ENCODE data around the gene KRT80. TPM values are rescaled to one million over a fixed set of nuclear protein-coding genes. Genes with fewer than 3 reads are reported as not detected.
A peak's percentile ranks its signal among the peaks of the same experiment; 100 is the strongest.

KRT80 gene
- total and polyA plus RNA-seq, 7 donors: 0.11 to 14.0 (median 0.44) TPM

DNA sequence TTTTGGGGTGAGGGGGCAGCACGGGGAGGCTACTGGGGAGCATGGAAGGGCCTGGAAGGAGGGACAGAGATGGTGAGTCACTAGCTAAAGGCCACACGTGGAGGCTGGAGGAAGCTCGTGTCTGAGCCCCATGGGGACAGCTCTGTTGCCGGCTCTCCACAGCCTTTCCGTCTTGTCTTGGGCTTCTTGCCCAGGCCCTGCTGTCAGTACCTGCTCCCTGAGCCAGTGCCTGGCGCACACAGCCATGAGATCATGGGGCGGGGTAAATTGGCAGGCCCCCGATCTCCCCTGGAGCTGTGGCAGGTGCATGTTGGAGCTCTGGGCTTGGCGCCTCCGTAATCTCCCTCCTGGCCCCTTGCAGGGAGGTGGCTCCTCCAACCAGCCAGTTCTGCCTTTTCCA is 16.1 kb upstream of the KRT80 start:
- Histone ChIP-seq H3K36me3 (ENCODE audit: insufficient read depth in 1 of 2, low read depth in 1 of 2) (no peaks in the 10 kb centered on the region), H3K27ac (peak overlapping the region; percentile 27), H3K27me3 (ENCODE audit: insufficient read depth in 3 of 3, low read length in 2 of 3) (peaks cover 0 to 4% (median 0%) of the 10 kb centered on the region in 3 donors), H3K4me3 (no peak overlapping the region), H3K9me3 (no peaks in the 10 kb centered on the region), H3K4me1 (peaks cover 5% of the 10 kb centered on the region)
- intact Hi-C loops (cut with DNase I): no loop called here
- peak; percentile 84 to 85 for DNase-seq
- TF ChIP-seq, protein P1, sequence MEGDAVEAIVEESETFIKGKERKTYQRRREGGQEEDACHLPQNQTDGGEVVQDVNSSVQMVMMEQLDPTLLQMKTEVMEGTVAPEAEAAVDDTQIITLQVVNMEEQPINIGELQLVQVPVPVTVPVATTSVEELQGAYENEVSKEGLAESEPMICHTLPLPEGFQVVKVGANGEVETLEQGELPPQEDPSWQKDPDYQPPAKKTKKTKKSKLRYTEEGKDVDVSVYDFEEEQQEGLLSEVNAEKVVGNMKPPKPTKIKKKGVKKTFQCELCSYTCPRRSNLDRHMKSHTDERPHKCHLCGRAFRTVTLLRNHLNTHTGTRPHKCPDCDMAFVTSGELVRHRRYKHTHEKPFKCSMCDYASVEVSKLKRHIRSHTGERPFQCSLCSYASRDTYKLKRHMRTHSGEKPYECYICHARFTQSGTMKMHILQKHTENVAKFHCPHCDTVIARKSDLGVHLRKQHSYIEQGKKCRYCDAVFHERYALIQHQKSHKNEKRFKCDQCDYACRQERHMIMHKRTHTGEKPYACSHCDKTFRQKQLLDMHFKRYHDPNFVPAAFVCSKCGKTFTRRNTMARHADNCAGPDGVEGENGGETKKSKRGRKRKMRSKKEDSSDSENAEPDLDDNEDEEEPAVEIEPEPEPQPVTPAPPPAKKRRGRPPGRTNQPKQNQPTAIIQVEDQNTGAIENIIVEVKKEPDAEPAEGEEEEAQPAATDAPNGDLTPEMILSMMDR (IDR thresholded peaks at IDR 0.05): no peak
- WGBS, 3 donors: 9 to 10% (median 9%) methylated on average over 10 of the region's 10 CpGs
- peak; percentile 87 to 95 (median 90) for ATAC-seq

DNA sequence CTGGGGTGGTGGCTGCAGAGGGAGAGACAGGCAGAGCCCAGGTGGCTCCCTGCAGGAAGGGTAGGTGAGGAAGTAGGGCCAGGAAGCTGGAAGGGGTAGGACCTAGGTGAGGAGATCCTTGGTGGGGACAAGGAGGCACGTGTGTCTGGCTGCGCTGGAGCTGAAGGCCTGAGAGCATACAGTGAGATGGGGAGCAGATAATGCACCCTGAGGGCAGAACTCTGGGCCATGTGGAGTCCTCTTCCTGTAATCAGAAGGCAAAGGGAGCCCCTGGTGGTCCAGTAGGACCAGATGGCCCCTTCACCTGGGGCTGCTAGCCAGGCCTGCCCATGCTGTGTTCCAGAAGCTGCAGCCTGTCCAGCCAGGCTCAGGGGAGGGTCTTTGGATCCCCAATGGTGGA is 15.3 kb upstream of the KRT80 start:
- ATAC-seq: peak in 1 of 4 donors; percentile 4
- Histone ChIP-seq H3K9me3 (no peaks in the 10 kb centered on the region), H3K27ac (no peak overlapping the region), H3K4me3 (no peak overlapping the region), H3K27me3 (ENCODE audit: insufficient read depth in 3 of 3, low read length in 2 of 3) (peaks cover 0 to 4% (median 1%) of the 10 kb centered on the region in 3 donors), H3K36me3 (ENCODE audit: insufficient read depth in 1 of 2, low read depth in 1 of 2) (no peaks in the 10 kb centered on the region), H3K4me1 (peaks cover 5% of the 10 kb centered on the region)
- no peak for DNase-seq
- intact Hi-C loops (cut with DNase I): no loop called here
- WGBS, 3 donors: 98 to 100% (median 100%) methylated on average over 2 of the region's 2 CpGs
- TF ChIP-seq, protein P1 (IDR thresholded peaks at IDR 0.05): no peak

DNA sequence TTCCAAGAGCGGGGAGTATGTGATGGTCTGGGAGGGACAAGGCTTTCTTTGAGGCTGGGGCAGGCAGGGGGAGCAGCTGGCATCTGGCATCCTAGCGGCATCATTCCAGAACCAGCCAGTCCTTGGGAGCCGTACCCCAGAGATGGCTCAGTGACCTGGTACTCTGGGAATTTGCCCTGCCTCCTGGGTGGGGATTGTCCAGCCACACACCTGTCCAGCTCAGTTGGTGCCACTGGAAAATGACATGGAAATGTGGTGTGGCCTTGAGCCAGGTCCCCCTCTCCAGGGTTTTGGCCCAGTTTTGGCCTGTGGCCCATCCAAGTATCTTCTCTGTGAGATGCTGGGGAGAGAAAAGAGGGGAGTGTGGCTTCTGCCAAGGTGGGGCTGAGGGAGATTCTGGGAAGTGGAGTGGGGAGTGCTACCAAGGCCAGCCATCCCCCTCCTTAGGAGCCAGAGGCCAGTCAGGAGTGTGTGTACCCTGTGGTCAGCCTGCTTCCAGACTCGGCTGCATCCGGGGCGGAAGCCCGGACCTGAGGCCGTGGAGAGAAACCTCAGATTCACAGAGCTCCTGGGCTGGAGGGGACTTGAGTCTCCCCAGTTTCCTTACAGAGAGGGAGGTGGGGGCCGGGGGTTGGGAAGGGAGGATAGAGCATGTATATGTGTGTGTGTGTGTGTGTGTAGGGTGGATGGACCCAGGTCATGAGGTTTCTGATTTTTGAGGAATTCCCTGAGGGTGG is 14.7 kb upstream of the KRT80 start:
- H3K27ac ChIP-seq: no peak overlapping the region
- H3K9me3 ChIP-seq: no peaks in the 10 kb centered on the region
- peaks cover 5% of the 10 kb centered on the region for H3K4me1 ChIP-seq
- TF ChIP-seq, protein P1 (IDR thresholded peaks at IDR 0.05): no peak
- intact Hi-C loops (cut with DNase I): no loop called here
- no peaks in the 10 kb centered on the region for H3K36me3 ChIP-seq (ENCODE audit: insufficient read depth in 1 of 2, low read depth in 1 of 2)
- DNase-seq: no peak
- ATAC-seq: no peak
- no peak overlapping the region for H3K4me3 ChIP-seq
- peaks cover 0 to 8% (median 1%) of the 10 kb centered on the region in 3 donors for H3K27me3 ChIP-seq (ENCODE audit: insufficient read depth in 3 of 3, low read length in 2 of 3)
- WGBS, 3 donors: 79 to 91% (median 87%) methylated on average over 9 of the region's 9 CpGs

DNA sequence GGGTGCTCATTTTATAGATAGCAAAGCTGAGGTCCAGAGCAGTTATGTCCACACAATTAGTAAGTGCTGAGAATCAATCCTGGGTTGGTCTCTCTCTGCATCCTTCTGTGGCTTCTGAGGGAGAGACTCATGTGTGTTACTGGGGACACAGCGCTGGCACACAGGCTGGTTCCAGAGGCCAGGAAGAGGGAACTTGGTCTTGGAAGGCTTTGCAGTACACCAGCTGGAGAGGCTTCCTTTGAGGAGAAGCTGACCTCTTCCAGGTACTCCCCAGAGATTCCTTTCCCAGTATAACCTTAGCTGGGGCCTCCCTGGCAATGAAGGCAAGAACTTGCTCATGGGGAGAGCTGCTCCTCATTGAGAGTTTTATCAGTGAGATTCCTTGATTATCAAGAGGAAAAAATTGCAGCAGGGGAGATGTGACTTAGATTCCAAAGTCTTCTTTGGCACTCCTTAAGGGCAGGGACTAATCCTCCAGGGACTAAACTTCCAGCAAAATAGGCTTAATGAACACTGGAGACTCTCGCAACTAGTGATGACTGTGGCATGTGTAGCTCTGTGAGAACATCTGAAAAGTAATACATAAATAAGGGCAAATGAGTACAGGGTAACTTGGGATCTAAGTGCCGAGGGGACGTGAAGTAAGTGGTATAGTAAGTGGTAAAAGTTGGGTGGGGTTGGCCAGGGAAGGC is 13.9 kb upstream of the KRT80 start:
- Histone ChIP-seq H3K9me3 (no peaks in the 10 kb centered on the region), H3K27ac (no peak overlapping the region), H3K27me3 (ENCODE audit: insufficient read depth in 3 of 3, low read length in 2 of 3) (peaks cover 0 to 9% (median 1%) of the 10 kb centered on the region in 3 donors), H3K4me3 (no peak overlapping the region), H3K4me1 (peaks cover 5% of the 10 kb centered on the region), H3K36me3 (ENCODE audit: insufficient read depth in 1 of 2, low read depth in 1 of 2) (no peaks in the 10 kb centered on the region)
- intact Hi-C loops (cut with DNase I): no loop called here
- ATAC-seq (no peak), DNase-seq (no peak)
- WGBS, 3 donors: 77 to 92% (median 91%) methylated on average over 4 of the region's 4 CpGs
- TF ChIP-seq, protein P1 (IDR thresholded peaks at IDR 0.05): no peak

All from psoas muscle (tissue), 8 donors.